ENCODE data around the gene CCDC68. TPM values are rescaled to one million over a fixed set of nuclear protein-coding genes. Genes with fewer than 3 reads are reported as not detected.

Gene CCDC68
- total RNA-seq, 2 donors from 2014 or later, result not detected

DNA sequence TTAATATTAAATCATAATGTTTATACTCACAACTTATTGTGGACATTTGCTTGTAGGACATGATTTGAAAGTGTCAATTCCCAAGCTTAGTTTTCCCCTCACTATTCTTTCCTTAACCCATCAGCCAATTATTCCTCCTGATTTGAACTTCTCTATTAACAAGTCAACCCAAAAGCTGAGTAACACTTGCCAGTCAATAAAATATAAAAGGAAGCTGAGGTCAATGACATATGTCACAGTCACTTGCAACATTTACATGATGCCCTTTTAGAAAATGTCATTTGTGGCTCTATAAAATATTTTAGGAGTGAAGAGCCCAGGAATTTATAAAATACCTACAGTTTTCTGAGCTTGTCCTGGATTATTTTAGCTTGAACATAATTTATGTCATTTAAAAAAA is 7.2 kb downstream of the CCDC68 start:
- H3K4me3 Mint-ChIP-seq, result no peak overlapping the region
- no peaks in the 10 kb centered on the region for H3K36me3 Mint-ChIP-seq (ENCODE audit: insufficient read depth in 2 of 2)
- ATAC-seq (replicated peaks in 1 of 2) (no peak), DNase-seq (no peak)
- peaks cover 31% of the 10 kb centered on the region for H3K27me3 Mint-ChIP-seq (ENCODE audit: low read depth)
- H3K4me1 Mint-ChIP-seq (ENCODE audit: low read depth), result peaks cover under 1% of the 10 kb centered on the region
- H3K27ac Mint-ChIP-seq, result no peak overlapping the region
- H3K9me3 Mint-ChIP-seq, result no peaks in the 10 kb centered on the region

- DNase-seq, result no peak
- H3K36me3 Mint-ChIP-seq (ENCODE audit: insufficient read depth in 2 of 2), result no peaks in the 10 kb centered on the region
Measured at GRCh38 chr18:54950221-54950620, 9.0 kb downstream of the CCDC68 start.

DNA sequence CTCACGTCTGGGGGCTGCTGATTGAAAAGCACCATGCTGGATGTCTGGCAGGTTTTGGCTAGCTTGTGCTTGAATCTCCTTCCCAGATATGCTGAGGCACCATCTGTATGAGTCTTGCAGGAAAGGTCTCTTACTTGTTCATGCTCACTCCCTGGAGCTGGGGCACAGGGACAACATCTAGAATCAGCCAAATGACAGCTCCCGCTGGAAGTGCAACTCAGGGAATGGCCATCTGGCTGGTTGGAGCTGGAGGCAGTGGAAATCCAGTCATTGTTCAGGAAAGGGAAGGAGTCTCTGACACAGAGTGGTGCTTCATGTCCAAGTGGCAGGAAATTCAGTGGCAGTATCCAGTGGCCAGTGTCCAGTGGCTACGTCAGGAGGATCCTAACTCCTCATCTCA is 9.7 kb downstream of the CCDC68 start:
- Mint-ChIP-seq H3K27ac (no peak overlapping the region), H3K9me3 (no peaks in the 10 kb centered on the region), H3K4me3 (no peak overlapping the region), H3K27me3 (ENCODE audit: low read depth) (peaks cover 23% of the 10 kb centered on the region), H3K36me3 (ENCODE audit: insufficient read depth in 2 of 2) (no peaks in the 10 kb centered on the region), H3K4me1 (ENCODE audit: low read depth) (peaks cover 17% of the 10 kb centered on the region)
- no peak for DNase-seq
- ATAC-seq (replicated peaks in 1 of 2), result no peak

More at GRCh38 chr18:54950221-54950620, 9.0 kb downstream of the CCDC68 start:
- no peak overlapping the region for H3K27ac Mint-ChIP-seq
- H3K4me3 Mint-ChIP-seq, result no peak overlapping the region
- ATAC-seq (replicated peaks in 1 of 2), result peak in 1 of 2 donors; percentile 66
- H3K27me3 Mint-ChIP-seq (ENCODE audit: low read depth), result peaks cover 23% of the 10 kb centered on the region
- H3K9me3 Mint-ChIP-seq, result no peaks in the 10 kb centered on the region
- peaks cover 17% of the 10 kb centered on the region for H3K4me1 Mint-ChIP-seq (ENCODE audit: low read depth)

DNA sequence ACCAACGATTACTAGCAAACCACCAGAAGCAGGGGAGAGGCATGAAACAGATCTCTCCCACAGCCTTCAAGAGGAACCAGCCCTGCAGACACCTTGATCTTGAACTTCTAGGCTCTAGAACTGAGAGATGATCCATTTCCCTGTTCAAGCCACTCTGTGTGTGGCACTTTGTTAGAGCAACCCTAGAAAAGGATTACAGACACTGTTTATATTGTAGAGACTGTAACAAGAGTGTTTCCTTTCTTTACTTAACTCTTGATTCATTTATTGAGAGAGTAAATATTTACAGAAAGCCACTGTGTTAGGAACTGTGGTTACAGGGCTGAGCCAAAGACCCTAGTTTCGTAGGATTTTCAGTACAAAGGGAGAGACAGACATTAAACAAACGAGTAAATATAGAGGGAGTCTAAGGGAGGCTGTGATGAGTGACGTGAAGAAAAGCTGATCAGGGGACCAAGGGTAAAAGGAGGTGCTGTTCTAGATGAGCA is 10.9 kb downstream of the CCDC68 start:
- ATAC-seq (replicated peaks in 1 of 2), result no peak
- Mint-ChIP-seq H3K4me3 (no peak overlapping the region), H3K27me3 (ENCODE audit: low read depth) (peaks cover 15% of the 10 kb centered on the region), H3K4me1 (ENCODE audit: low read depth) (peaks cover 17% of the 10 kb centered on the region), H3K9me3 (no peaks in the 10 kb centered on the region), H3K27ac (no peak overlapping the region), H3K36me3 (ENCODE audit: insufficient read depth in 2 of 2) (no peaks in the 10 kb centered on the region)
- DNase-seq, result no peak

DNA sequence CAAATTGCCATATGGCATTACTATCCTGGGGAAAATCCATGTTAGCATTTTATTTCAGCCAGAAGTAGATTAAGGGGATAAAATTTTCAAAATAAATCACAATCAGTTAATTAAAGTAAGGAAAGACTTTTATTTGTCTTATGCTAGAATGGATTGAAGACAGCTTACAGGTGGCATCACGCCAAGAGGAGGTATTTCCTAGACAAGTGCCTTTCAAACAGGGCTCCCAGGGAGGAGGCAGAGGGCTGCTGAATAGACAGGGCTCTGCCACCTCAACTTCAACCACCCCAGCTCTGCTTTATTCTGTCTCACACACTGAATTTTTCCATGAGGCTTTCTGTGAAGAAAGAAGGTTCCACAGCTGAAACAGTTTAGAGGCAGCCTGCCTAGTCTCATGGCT is 12.2 kb downstream of the CCDC68 start:
- Mint-ChIP-seq H3K4me3 (no peak overlapping the region), H3K27me3 (ENCODE audit: low read depth) (peaks cover 15% of the 10 kb centered on the region), H3K4me1 (ENCODE audit: low read depth) (peaks cover 17% of the 10 kb centered on the region), H3K27ac (no peak overlapping the region), H3K36me3 (ENCODE audit: insufficient read depth in 2 of 2) (no peaks in the 10 kb centered on the region), H3K9me3 (no peaks in the 10 kb centered on the region)
- ATAC-seq (replicated peaks in 1 of 2), result no peak
- no peak for DNase-seq

DNA sequence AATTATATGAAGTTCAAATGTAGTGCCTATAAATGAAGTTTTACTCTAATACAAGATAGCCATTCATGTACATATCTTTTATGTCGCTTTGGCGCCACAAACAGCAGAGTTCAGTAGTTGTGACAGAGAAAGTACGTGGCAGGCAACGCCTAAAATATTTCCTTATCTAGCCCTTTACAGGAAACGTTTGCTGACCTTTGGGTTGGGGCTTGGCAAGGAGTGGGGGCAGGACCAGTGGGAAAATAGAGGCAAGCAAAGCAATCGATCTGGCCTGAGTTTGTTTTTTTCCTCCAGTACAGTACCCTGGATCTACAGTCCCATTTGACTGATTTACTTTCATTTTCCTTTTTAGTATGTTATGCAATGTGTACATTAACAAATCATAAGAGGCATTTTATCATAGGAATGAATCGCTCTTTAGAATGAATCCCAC is 13.1 kb downstream of the CCDC68 start:
- DNase-seq (peak in 1 of 2 donors; percentile 9), ATAC-seq (replicated peaks in 1 of 2) (peak; percentile 80)
- Mint-ChIP-seq H3K27me3 (ENCODE audit: low read depth) (peaks cover 15% of the 10 kb centered on the region), H3K36me3 (ENCODE audit: insufficient read depth in 2 of 2) (no peaks in the 10 kb centered on the region), H3K4me3 (peak overlapping the region; percentile 82 to 85), H3K4me1 (ENCODE audit: low read depth) (peaks cover 17% of the 10 kb centered on the region), H3K27ac (peak overlapping the region; percentile 72), H3K9me3 (no peaks in the 10 kb centered on the region)

DNA sequence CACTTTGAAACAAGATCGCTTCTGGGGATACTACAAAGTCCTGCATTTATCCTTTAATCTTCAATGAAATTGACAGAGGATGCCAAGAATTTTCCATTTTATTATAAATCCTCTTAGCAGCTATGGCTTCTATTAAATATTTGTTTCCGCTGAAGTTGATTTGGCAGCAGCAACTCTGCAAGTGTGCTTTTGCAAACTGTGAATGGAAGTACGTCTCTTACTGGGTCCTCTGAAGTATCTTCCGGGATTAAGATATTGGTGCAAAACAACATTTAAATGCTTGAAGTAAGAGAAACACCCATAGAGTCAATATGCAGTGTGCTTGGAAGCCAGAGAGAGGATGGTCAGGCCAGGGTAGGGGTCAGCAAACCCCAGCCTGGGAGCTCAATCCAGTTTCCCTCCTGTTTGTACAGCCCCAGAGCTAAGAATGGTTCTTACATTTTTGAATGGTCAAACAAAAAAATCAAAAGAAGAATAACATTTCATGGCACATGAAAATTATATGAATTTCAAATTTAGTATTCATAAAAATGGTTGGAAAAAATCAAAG is 13.6 kb downstream of the CCDC68 start:
- Mint-ChIP-seq H3K36me3 (ENCODE audit: insufficient read depth in 2 of 2) (no peaks in the 10 kb centered on the region), H3K27me3 (ENCODE audit: low read depth) (peaks cover 15% of the 10 kb centered on the region), H3K27ac (peak overlapping the region; percentile 72), H3K4me1 (ENCODE audit: low read depth) (peaks cover 17% of the 10 kb centered on the region), H3K9me3 (no peaks in the 10 kb centered on the region), H3K4me3 (peak overlapping the region; percentile 82 to 85)
- no peak for DNase-seq
- ATAC-seq (replicated peaks in 1 of 2), result no peak

DNA sequence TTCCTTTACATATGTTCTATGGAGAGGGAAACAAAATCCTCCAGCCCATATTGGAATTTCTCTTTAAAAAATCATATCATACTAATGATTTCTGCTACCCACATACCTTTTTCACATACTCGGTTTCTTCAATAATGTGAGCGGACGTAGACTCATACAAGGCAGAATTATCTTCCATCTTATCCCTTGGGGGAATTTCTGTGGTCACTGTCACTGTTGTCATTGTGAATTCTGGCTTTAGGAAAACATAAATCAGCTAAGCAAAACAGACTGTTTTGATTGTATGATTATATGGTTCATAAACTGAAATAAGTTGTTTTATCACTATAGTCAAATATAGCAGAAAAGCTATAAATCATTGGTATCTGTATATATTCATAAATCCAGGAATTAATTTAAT is 16.7 kb downstream of the CCDC68 start:
- no peak for ATAC-seq (replicated peaks in 1 of 2)
- no peak overlapping the region for H3K4me3 Mint-ChIP-seq
- H3K9me3 Mint-ChIP-seq, result no peaks in the 10 kb centered on the region
- DNase-seq, result no peak
- H3K27ac Mint-ChIP-seq, result no peak overlapping the region
- H3K36me3 Mint-ChIP-seq (ENCODE audit: insufficient read depth in 2 of 2), result no peaks in the 10 kb centered on the region
- peaks cover 17% of the 10 kb centered on the region for H3K4me1 Mint-ChIP-seq (ENCODE audit: low read depth)
- H3K27me3 Mint-ChIP-seq (ENCODE audit: low read depth), result no peaks in the 10 kb centered on the region

GRCh38 chr18:54942144-54942543 is 17.1 kb downstream of the CCDC68 start:
- H3K27me3 Mint-ChIP-seq (ENCODE audit: low read depth), result no peaks in the 10 kb centered on the region
- no peaks in the 10 kb centered on the region for H3K36me3 Mint-ChIP-seq (ENCODE audit: insufficient read depth in 2 of 2)
- no peak overlapping the region for H3K27ac Mint-ChIP-seq
- ATAC-seq (replicated peaks in 1 of 2), result no peak
- H3K4me3 Mint-ChIP-seq, result no peak overlapping the region
- H3K4me1 Mint-ChIP-seq (ENCODE audit: low read depth), result peaks cover 17% of the 10 kb centered on the region
- no peak for DNase-seq
- no peaks in the 10 kb centered on the region for H3K9me3 Mint-ChIP-seq

GRCh38 chr18:54939361-54939917 is 19.8 kb downstream of the CCDC68 start:
- Mint-ChIP-seq H3K4me3 (no peak overlapping the region), H3K27me3 (ENCODE audit: low read depth) (no peaks in the 10 kb centered on the region), H3K4me1 (ENCODE audit: low read depth) (no peaks in the 10 kb centered on the region), H3K9me3 (no peaks in the 10 kb centered on the region), H3K27ac (no peak overlapping the region), H3K36me3 (ENCODE audit: insufficient read depth in 2 of 2) (no peaks in the 10 kb centered on the region)
- ATAC-seq (replicated peaks in 1 of 2), result no peak
- DNase-seq, result no peak

- no peaks in the 10 kb centered on the region for H3K4me1 Mint-ChIP-seq (ENCODE audit: low read depth)
- peaks cover 5% of the 10 kb centered on the region for H3K27me3 Mint-ChIP-seq (ENCODE audit: low read depth)
- H3K36me3 Mint-ChIP-seq (ENCODE audit: insufficient read depth in 2 of 2), result no peaks in the 10 kb centered on the region
- H3K4me3 Mint-ChIP-seq, result no peak overlapping the region
- no peak for DNase-seq
- H3K9me3 Mint-ChIP-seq, result no peaks in the 10 kb centered on the region
- no peak overlapping the region for H3K27ac Mint-ChIP-seq
- ATAC-seq (replicated peaks in 1 of 2), result no peak
Measured at GRCh38 chr18:54938506-54938905, 20.8 kb downstream of the CCDC68 start.

GRCh38 chr18:54932472-54932871 is 26.8 kb downstream of the CCDC68 start:
- no peak for ATAC-seq (replicated peaks in 1 of 2)
- H3K36me3 Mint-ChIP-seq (ENCODE audit: insufficient read depth in 2 of 2), result no peaks in the 10 kb centered on the region
- DNase-seq, result no peak
- H3K9me3 Mint-ChIP-seq, result no peaks in the 10 kb centered on the region
- H3K4me3 Mint-ChIP-seq, result no peak overlapping the region
- no peak overlapping the region for H3K27ac Mint-ChIP-seq
- peaks cover 8% of the 10 kb centered on the region for H3K27me3 Mint-ChIP-seq (ENCODE audit: low read depth)
- no peaks in the 10 kb centered on the region for H3K4me1 Mint-ChIP-seq (ENCODE audit: low read depth)

- Mint-ChIP-seq H3K36me3 (ENCODE audit: insufficient read depth in 2 of 2) (no peaks in the 10 kb centered on the region), H3K4me3 (no peak overlapping the region), H3K27me3 (ENCODE audit: low read depth) (peaks cover 8% of the 10 kb centered on the region), H3K27ac (no peak overlapping the region), H3K9me3 (no peaks in the 10 kb centered on the region), H3K4me1 (ENCODE audit: low read depth) (no peaks in the 10 kb centered on the region)
- ATAC-seq (replicated peaks in 1 of 2), result no peak
- no peak for DNase-seq
Measured at GRCh38 chr18:54931152-54931551, 28.1 kb downstream of the CCDC68 start.

DNA sequence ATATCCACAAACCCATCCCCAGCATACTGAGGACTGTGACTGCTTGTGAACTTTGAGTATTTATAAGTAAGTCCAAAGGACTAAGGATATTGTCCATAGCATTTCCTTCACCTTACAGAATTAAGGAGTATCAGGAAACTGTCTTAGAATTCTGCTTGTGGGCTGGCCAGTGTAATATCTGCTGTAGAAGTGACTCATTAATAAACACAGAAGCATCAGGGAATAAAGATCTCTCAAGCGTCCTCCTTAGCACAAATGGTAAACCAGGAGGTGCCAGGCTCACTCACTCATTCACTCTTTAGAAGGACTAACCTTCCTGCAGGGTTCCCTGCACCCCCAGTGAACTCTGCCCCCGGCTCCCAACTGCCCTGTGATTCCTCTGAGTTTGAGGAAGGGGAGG is 31.0 kb downstream of the CCDC68 start:
- no peak overlapping the region for H3K4me3 Mint-ChIP-seq
- ATAC-seq (replicated peaks in 1 of 2) (no peak), DNase-seq (no peak)
- no peaks in the 10 kb centered on the region for H3K4me1 Mint-ChIP-seq (ENCODE audit: low read depth)
- H3K27me3 Mint-ChIP-seq (ENCODE audit: low read depth), result no peaks in the 10 kb centered on the region
- H3K9me3 Mint-ChIP-seq, result no peaks in the 10 kb centered on the region
- no peak overlapping the region for H3K27ac Mint-ChIP-seq
- no peaks in the 10 kb centered on the region for H3K36me3 Mint-ChIP-seq (ENCODE audit: insufficient read depth in 2 of 2)
